BLaER1 treated with 17β-estradiol and CSF1 and Interleukin-3, amounts not matched to agents 10 nM and 100 nM (cell line): ENCODE measurements around the gene TRUB2.
A peak's percentile ranks its signal among the peaks of the same experiment; 100 is the strongest.

Experiments used
- H3K27ac ChIP-seq, 11 experiments: shearing (Covaris generic); formaldehyde crosslinking; 2 replicates each; pipeline ENCODE4 v1.8.1; 2022
- H3K27me3 ChIP-seq, 11 experiments: shearing (Covaris generic); formaldehyde crosslinking; 2 replicates each; pipeline ENCODE4 v1.8.1; 2022
- H3K36me3 ChIP-seq, 11 experiments: shearing (Covaris generic); formaldehyde crosslinking; 2 replicates each; pipeline ENCODE4 v1.8.1; 2022
- H3K4me1 ChIP-seq, 10 experiments: shearing (Covaris generic); formaldehyde crosslinking; 2 replicates each; pipeline ENCODE4 v1.8.1; 2022
- H3K4me2 ChIP-seq, 11 experiments: shearing (Covaris generic); formaldehyde crosslinking; 2 replicates each; pipeline ENCODE4 v1.8.1; 2022
- H3K4me3 ChIP-seq, 10 experiments: shearing (Covaris generic); formaldehyde crosslinking; 2 replicates each; pipeline ENCODE4 v1.8.1; 2022
- H3K9ac ChIP-seq, 11 experiments: shearing (Covaris generic); formaldehyde crosslinking; 2 replicates each; pipeline ENCODE4 v1.8.1; 2022
- H3K9me3 ChIP-seq, 11 experiments: shearing (Covaris generic); formaldehyde crosslinking; replicated peaks in 1 of 11; 2 replicates each; pipeline ENCODE4 v1.8.1; 2022
- H4K20me1 ChIP-seq, 11 experiments: shearing (Covaris generic); formaldehyde crosslinking; 2 replicates each; pipeline ENCODE4 v1.8.1; 2022
- Cebpa-rat ChIP-seq, 11 experiments: shearing (Covaris generic); IDR thresholded peaks; 2 replicates each; pipeline ENCODE4 v1.8.1; 2022

Gene TRUB2

GRCh38 chr9:128361986-128362646 is 39.9 kb upstream of the TRUB2 start:
- no peaks in the 10 kb centered on the region for H4K20me1 ChIP-seq
- peak overlapping the region; percentile 6 to 60 (median 36); a peak in 17 of 22 replicates for H3K9ac ChIP-seq
- TF ChIP-seq Cebpa-rat (IDR thresholded peaks at IDR 0.05): no peak
- no peak overlapping the region; a peak in 1 of 22 replicates for H3K27ac ChIP-seq
- no peaks in the 10 kb centered on the region for H3K27me3 ChIP-seq
- H3K4me2 ChIP-seq: peak overlapping the region; percentile 69 to 84 (median 77)
- H3K4me3 ChIP-seq: peak overlapping the region; percentile 38 to 68 (median 50); a peak in 19 of 20 replicates
- peaks cover 22 to 46% (median 37%) of the 10 kb centered on the region in 10 experiments for H3K4me1 ChIP-seq
- no peaks in the 10 kb centered on the region for H3K9me3 ChIP-seq
- peaks cover 0 to 27% (median 11%) of the 10 kb centered on the region in 11 experiments; a peak in 10 of 22 replicates for H3K36me3 ChIP-seq

DNA sequence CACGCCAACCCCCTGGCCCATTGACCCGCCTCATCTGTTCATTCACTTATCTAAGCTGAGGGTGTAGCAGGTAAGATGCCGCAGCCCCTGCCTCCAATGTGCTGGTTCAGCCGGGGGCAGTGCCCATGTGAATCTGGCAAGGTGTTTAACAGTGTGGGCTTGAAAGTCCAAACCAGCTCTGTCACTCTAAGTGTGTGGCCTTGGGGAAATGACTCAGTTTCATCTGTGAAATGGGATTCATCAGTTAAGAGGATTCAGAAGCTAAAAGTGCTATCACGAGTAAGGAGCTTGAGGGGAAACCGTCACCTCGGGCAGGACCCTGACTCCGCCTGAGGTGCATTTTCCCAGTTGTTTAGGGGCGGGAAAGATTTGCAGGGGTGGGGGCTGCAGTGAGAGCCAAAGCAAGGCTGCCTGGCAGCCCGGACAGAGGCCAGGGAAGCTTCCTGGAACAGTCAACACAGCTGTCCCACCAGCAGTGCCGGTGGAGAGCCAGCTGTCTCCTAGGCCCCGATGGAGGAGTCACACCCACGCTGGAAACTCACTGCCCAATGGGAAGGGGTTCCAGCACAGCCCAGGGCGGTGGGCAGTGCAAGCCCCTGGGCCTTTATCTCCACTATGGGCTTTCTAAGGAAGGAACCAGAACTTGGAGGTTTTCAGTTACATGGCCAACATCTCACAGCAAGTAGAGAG is 39.2 kb upstream of the TRUB2 start:
- Histone ChIP-seq H3K4me3 (peak overlapping the region; percentile 38 to 68 (median 50); a peak in 16 of 20 replicates), H3K4me1 (peaks cover 22 to 46% (median 37%) of the 10 kb centered on the region in 10 experiments), H3K36me3 (peaks cover under 1 to 27% (median 14%) of the 10 kb centered on the region in 11 experiments; a peak in 17 of 22 replicates), H3K27me3 (no peaks in the 10 kb centered on the region), H3K9ac (peak overlapping the region in 9 of 11 experiments; percentile 6 to 60 (median 36); a peak in 8 of 22 replicates), H3K9me3 (no peaks in the 10 kb centered on the region), H3K4me2 (peak overlapping the region; percentile 69 to 84 (median 77)), H4K20me1 (no peaks in the 10 kb centered on the region), H3K27ac (no peak overlapping the region; a peak in 1 of 22 replicates)
- no peak for TF ChIP-seq Cebpa-rat (IDR thresholded peaks at IDR 0.05)

DNA sequence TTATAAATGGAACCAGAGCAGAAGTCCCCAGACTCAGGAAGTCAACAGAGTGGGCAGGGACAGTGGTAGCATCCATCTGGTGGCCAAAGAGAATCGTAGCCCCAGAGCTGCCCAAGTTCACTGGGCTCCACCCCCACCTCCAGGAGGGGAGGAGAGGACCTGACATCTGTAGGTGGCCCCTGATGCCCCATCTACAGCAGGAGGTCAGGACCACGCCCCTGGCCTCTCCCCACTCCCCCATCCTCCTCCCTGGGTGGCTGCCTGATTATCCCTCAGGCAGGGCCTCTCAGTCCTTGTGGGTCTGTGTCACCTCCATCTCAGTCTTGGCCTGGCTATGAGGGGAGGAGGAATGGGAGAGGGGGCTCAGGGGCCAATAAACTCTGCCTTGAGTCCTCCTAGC is 38.6 kb upstream of the TRUB2 start:
- peak overlapping the region in 1 of 11 experiments; percentile 4; a peak in 1 of 22 replicates for H3K9ac ChIP-seq
- no peak overlapping the region for H3K27ac ChIP-seq
- no peak for TF ChIP-seq Cebpa-rat (IDR thresholded peaks at IDR 0.05)
- H4K20me1 ChIP-seq: no peaks in the 10 kb centered on the region
- H3K4me3 ChIP-seq: no peak overlapping the region
- H3K4me2 ChIP-seq: no peak overlapping the region
- H3K27me3 ChIP-seq: no peaks in the 10 kb centered on the region
- H3K36me3 ChIP-seq: peaks cover 6 to 32% (median 20%) of the 10 kb centered on the region in 11 experiments; a peak in 20 of 22 replicates
- H3K4me1 ChIP-seq: peaks cover 21 to 44% (median 35%) of the 10 kb centered on the region in 10 experiments
- H3K9me3 ChIP-seq: no peaks in the 10 kb centered on the region

DNA sequence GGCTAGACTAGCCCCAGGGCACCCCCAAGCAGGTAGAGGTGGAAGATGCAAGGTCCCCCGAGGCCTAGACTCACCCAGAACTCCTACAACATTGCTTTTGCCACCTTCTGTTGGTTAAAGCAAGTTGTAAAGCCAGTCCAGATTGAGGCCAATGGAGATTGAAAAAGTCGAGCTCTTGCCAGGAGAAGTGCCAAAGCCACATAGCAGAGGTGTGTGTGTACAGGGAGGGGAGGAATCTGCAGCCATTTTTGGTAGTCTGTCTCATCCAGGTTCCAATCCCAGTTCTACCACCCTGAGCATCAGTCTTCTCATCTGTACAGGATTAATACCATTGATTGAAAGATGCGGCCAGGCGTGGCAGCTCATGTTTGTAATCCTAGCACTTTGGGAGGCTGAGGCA is 36.6 kb upstream of the TRUB2 start:
- peaks cover 7 to 24% (median 18%) of the 10 kb centered on the region in 10 experiments; a peak in 19 of 20 replicates for H3K4me1 ChIP-seq
- H3K27me3 ChIP-seq: no peaks in the 10 kb centered on the region

GRCh38 chr9:128358090-128358489 is 35.8 kb upstream of the TRUB2 start:
- H3K36me3 ChIP-seq: peaks cover 20 to 54% (median 37%) of the 10 kb centered on the region in 11 experiments
- peaks cover 0 to 1% (median 0%) of the 10 kb centered on the region in 11 experiments; a peak in 1 of 22 replicates for H4K20me1 ChIP-seq
- no peaks in the 10 kb centered on the region for H3K27me3 ChIP-seq
- H3K4me1 ChIP-seq: peaks cover 7 to 17% (median 15%) of the 10 kb centered on the region in 10 experiments; a peak in 19 of 20 replicates
- no peak overlapping the region for H3K27ac ChIP-seq
- no peak for TF ChIP-seq Cebpa-rat (IDR thresholded peaks at IDR 0.05)
- H3K9ac ChIP-seq: no peak overlapping the region
- H3K9me3 ChIP-seq: no peaks in the 10 kb centered on the region
- no peak overlapping the region for H3K4me3 ChIP-seq
- H3K4me2 ChIP-seq: no peak overlapping the region

More for the DNA sequence above, 36.6 kb upstream of the TRUB2 start:
- TF ChIP-seq Cebpa-rat (IDR thresholded peaks at IDR 0.05): no peak
- Histone ChIP-seq H3K36me3 (peaks cover 17 to 49% (median 32%) of the 10 kb centered on the region in 11 experiments), H3K4me3 (no peak overlapping the region), H3K9me3 (no peaks in the 10 kb centered on the region), H4K20me1 (no peaks in the 10 kb centered on the region), H3K4me2 (no peak overlapping the region), H3K27ac (no peak overlapping the region), H3K9ac (no peak overlapping the region)

DNA sequence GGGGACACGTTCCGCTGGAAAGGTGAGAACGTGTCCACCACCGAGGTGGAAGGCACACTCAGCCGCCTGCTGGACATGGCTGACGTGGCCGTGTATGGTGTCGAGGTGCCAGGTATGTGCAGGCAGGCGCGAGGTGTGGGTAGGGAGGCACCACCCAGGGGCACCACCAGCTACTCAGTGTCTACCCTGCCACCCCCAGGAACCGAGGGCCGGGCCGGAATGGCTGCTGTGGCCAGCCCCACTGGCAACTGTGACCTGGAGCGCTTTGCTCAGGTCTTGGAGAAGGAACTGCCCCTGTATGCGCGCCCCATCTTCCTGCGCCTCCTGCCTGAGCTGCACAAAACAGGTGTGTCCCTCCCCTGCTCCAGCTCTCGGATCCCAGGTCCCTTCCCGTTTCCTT is 33.2 kb upstream of the TRUB2 start:
- TF ChIP-seq Cebpa-rat (IDR thresholded peaks at IDR 0.05): no peak
- H3K4me1 ChIP-seq: peaks cover 0 to 5% (median 0%) of the 10 kb centered on the region in 10 experiments; a peak in 1 of 20 replicates
- no peak overlapping the region for H3K9ac ChIP-seq
- no peaks in the 10 kb centered on the region for H3K9me3 ChIP-seq
- H3K4me2 ChIP-seq: no peak overlapping the region
- no peak overlapping the region for H3K27ac ChIP-seq
- H3K27me3 ChIP-seq: no peaks in the 10 kb centered on the region
- H3K36me3 ChIP-seq: peaks cover 31 to 80% (median 53%) of the 10 kb centered on the region in 11 experiments
- no peak overlapping the region for H3K4me3 ChIP-seq
- peaks cover 0 to 10% (median 0%) of the 10 kb centered on the region in 11 experiments; a peak in 1 of 22 replicates for H4K20me1 ChIP-seq

DNA sequence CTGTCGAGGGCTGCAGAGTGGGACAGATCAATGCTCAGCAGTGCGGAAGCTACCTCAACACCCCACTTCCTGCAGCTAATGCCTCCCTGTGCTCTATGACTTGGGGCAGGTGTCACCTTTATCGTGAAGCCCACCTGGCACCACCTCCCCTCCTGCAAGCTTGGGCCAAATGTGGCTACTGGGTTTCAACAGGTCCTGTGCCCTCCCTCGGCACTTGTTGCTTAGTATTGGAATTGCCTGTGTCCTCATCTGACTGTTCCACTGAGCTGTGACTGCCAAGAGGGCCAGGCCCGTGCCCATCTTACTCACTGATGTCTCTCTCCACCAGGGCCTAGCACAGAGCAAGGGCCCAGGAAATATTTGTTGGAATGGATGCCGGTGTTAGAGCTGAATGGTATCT is 27.5 kb upstream of the TRUB2 start:
- Histone ChIP-seq H3K27ac (no peak overlapping the region), H3K36me3 (peaks cover 65 to 98% (median 82%) of the 10 kb centered on the region in 11 experiments), H4K20me1 (peaks cover 0 to 15% (median 0%) of the 10 kb centered on the region in 11 experiments; a peak in 1 of 22 replicates), H3K27me3 (no peaks in the 10 kb centered on the region), H3K9ac (no peak overlapping the region), H3K4me3 (no peak overlapping the region), H3K4me1 (peaks cover 0 to 5% (median 0%) of the 10 kb centered on the region in 10 experiments; a peak in 1 of 20 replicates), H3K9me3 (no peaks in the 10 kb centered on the region), H3K4me2 (no peak overlapping the region)
- TF ChIP-seq Cebpa-rat (IDR thresholded peaks at IDR 0.05): no peak

- H4K20me1 ChIP-seq: peaks cover 0 to 15% (median 0%) of the 10 kb centered on the region in 11 experiments; a peak in 1 of 22 replicates
- no peak for TF ChIP-seq Cebpa-rat (IDR thresholded peaks at IDR 0.05)
- H3K27me3 ChIP-seq: no peaks in the 10 kb centered on the region
- no peaks in the 10 kb centered on the region for H3K9me3 ChIP-seq
- H3K36me3 ChIP-seq: peaks cover 71 to 98% (median 83%) of the 10 kb centered on the region in 11 experiments
- no peak overlapping the region for H3K4me3 ChIP-seq
- peaks cover 0 to 5% (median 0%) of the 10 kb centered on the region in 10 experiments; a peak in 1 of 20 replicates for H3K4me1 ChIP-seq
- H3K9ac ChIP-seq: no peak overlapping the region
- H3K4me2 ChIP-seq: no peak overlapping the region
- no peak overlapping the region for H3K27ac ChIP-seq
Measured at GRCh38 chr9:128349125-128349524, 26.9 kb upstream of the TRUB2 start.
